ENCODE data around the gene TAF4.

DNA sequence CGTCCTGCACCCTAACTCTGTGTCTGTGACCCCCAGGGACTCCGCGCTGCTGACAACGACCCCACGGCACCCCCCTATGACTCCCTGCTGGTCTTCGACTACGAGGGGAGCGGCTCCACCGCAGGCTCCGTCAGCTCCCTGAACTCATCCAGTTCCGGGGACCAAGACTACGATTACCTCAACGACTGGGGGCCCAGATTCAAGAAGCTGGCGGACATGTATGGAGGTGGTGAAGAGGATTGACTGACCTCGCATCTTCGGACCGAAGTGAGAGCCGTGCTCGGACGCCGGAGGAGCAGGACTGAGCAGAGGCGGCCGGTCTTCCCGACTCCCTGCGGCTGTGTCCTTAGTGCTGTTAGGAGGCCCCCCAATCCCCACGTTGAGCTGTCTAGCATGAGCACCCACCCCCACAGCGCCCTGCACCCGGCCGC, 129.0 kb downstream of the TAF4 start:
- no peak for TF ChIP-seq YY1 (IDR thresholded peaks at IDR 0.05; ENCODE audit: insufficient read depth, insufficient read length)
- no peak for TF ChIP-seq ZNF274 (IDR thresholded peaks at IDR 0.05; ENCODE audit: low read depth, low read length)

Data from NT2/D1 (cell line).